ENCODE results near the gene NUP50. TPM values are rescaled to one million over a fixed set of nuclear protein-coding genes. Genes with fewer than 3 reads are reported as not detected.

The NUP50 gene
- total RNA-seq, 1 donor from 2014 or later: 16.2 TPM

Small RNA genes within 50 kb of the gene (microRNA-seq; reads per million reads assigned to microRNA genes)
- not detected for gene MIR1249 (ENCODE audit: borderline number of aligned reads)

Other genes starting within 250 kb of the NUP50 start
- gene PHF21B, start 153.9 kb upstream of the NUP50 start, total RNA-seq: 0.35 TPM
- gene KIAA0930, start 77.0 kb downstream of the NUP50 start, total RNA-seq: 24.1 TPM
- gene UPK3A, start 121.0 kb downstream of the NUP50 start, total RNA-seq: 0.25 TPM
- 20.7 TPM for gene FAM118A, start 146.0 kb downstream of the NUP50 start, total RNA-seq
- not detected for gene SMC1B, start 249.7 kb downstream of the NUP50 start, total RNA-seq
- gene RIBC2, start 249.8 kb downstream of the NUP50 start, total RNA-seq: not detected